MM.1S (cell line): ENCODE measurements around the gene RAB34.
A peak's percentile ranks its signal among the peaks of the same experiment; 100 is the strongest.

Experiments used
- DNase-seq: peaks from one replicate; pipeline ENCODE4 v3.0.0-alpha.2; 2015
- H2AFZ ChIP-seq: fragments of 300-600 bp; sonication (generic); 2 replicates; pipeline ENCODE4 v1.6.0; 2016; ENCODE audit warnings: antibody characterized with exemption, low read length
- H3F3A ChIP-seq: fragments of 300-600 bp; sonication (generic); 2 replicates; pipeline ENCODE4 v1.6.1; 2016; ENCODE audit warnings: mild to moderate bottlenecking, antibody characterized with exemption, low read length, moderate library complexity, mixed read lengths; ENCODE audit not compliant: insufficient read depth
- H3K27ac ChIP-seq: fragments of 300-600 bp; sonication (generic); 2 replicates; pipeline ENCODE4 v1.5.1; 2016; ENCODE audit warnings: mild to moderate bottlenecking, low read length
- H3K27me3 ChIP-seq: fragments of 300-600 bp; sonication (generic); replicated peaks from 2 replicates; pipeline ENCODE4 v1.6.0; 2016; ENCODE audit warnings: low read length; ENCODE audit not compliant: insufficient read depth
- H3K36me3 ChIP-seq: fragments of 300-600 bp; sonication (generic); replicated peaks from 2 replicates; pipeline ENCODE4 v1.6.1; 2016; ENCODE audit warnings: mild to moderate bottlenecking, low read length, mixed read lengths; ENCODE audit not compliant: insufficient read depth
- H3K4me1 ChIP-seq: fragments of 300-600 bp; sonication (generic); 2 replicates; pipeline ENCODE4 v1.6.1; 2016; ENCODE audit warnings: low read length, mixed read lengths
- H3K4me2 ChIP-seq: fragments of 300-600 bp; sonication (generic); 2 replicates; pipeline ENCODE4 v1.6.0; 2016; ENCODE audit warnings: low read depth, low read length
- H3K4me3 ChIP-seq: fragments of 300-600 bp; sonication (generic); 2 replicates; pipeline ENCODE4 v1.5.1; 2016; ENCODE audit warnings: low read length, mixed read lengths
- H3K79me2 ChIP-seq: fragments of 300-600 bp; sonication (generic); 2 replicates; pipeline ENCODE4 v1.6.1; 2016; ENCODE audit warnings: mixed run types, low read length, mixed read lengths
- H3K9ac ChIP-seq: fragments of 300-600 bp; sonication (generic); 2 replicates; pipeline ENCODE4 v1.6.1; 2016; ENCODE audit warnings: low read length, mixed read lengths
- H3K9me2 ChIP-seq: fragments of 300-600 bp; sonication (generic); replicated peaks from 2 replicates; pipeline ENCODE4 v1.6.1; 2016; ENCODE audit warnings: mild to moderate bottlenecking, low read length, mixed read lengths; ENCODE audit not compliant: insufficient read depth
- H3K9me3 ChIP-seq: fragments of 300-600 bp; sonication (generic); replicated peaks from 2 replicates; pipeline ENCODE4 v1.6.1; 2016; ENCODE audit warnings: mild to moderate bottlenecking, low read length, mixed read lengths; ENCODE audit not compliant: insufficient read depth
- H4K20me1 ChIP-seq: fragments of 300-600 bp; sonication (generic); 2 replicates; pipeline ENCODE4 v1.6.1; 2016; ENCODE audit warnings: mild to moderate bottlenecking, low read length, moderate library complexity, mixed read lengths; ENCODE audit not compliant: insufficient read depth
- CTCF ChIP-seq: fragments of 300-600 bp; sonication (generic); IDR thresholded peaks from 2 replicates; pipeline ENCODE4 v1.5.1; 2016; ENCODE audit warnings: antibody characterized with exemption, low read length, mixed read lengths
- EZH2 ChIP-seq: fragments of 300-600 bp; sonication (generic); optimal IDR thresholded peaks from 2 replicates; pipeline ENCODE3; 2017; ENCODE audit warnings: low read depth, mild to moderate bottlenecking, antibody characterized with exemption, low read length, mixed read lengths
- EZH2phosphoT487 ChIP-seq: fragments of 300-600 bp; sonication (generic); IDR thresholded peaks from 2 replicates; pipeline ENCODE4 v1.6.1; 2018; ENCODE audit warnings: antibody characterized with exemption, low read length

Gene RAB34

GRCh38 chr17:28746611-28747050 lies 29.0 kb upstream of the RAB34 start:
- Histone ChIP-seq H3K79me2 (peaks cover 38% of the 10 kb centered on the region), H3F3A (peaks cover 15% of the 10 kb centered on the region), H3K9me2 (no peaks in the 10 kb centered on the region), H3K4me1 (peaks cover 10% of the 10 kb centered on the region), H3K27ac (no peak overlapping the region), H4K20me1 (no peaks in the 10 kb centered on the region), H3K9ac (no peak overlapping the region), H3K4me3 (no peak overlapping the region), H3K4me2 (no peak overlapping the region), H2AFZ (no peak overlapping the region), H3K9me3 (no peaks in the 10 kb centered on the region), H3K27me3 (no peaks in the 10 kb centered on the region), H3K36me3 (no peaks in the 10 kb centered on the region)
- DNase-seq = no peak
- TF ChIP-seq CTCF (no peak), EZH2phosphoT487 (no peak), EZH2 (no peak)

GRCh38 chr17:28745786-28746411 lies 28.2 kb upstream of the RAB34 start:
- DNase-seq = no peak
- Histone ChIP-seq H3K9me3 (no peaks in the 10 kb centered on the region), H2AFZ (no peak overlapping the region), H3F3A (peaks cover 15% of the 10 kb centered on the region), H3K4me3 (peak overlapping the region; percentile 74), H3K9me2 (no peaks in the 10 kb centered on the region), H3K4me2 (peak overlapping the region; percentile 90), H3K36me3 (no peaks in the 10 kb centered on the region), H3K4me1 (peaks cover 17% of the 10 kb centered on the region), H3K27ac (no peak overlapping the region), H3K79me2 (peaks cover 38% of the 10 kb centered on the region), H3K27me3 (no peaks in the 10 kb centered on the region), H4K20me1 (no peaks in the 10 kb centered on the region), H3K9ac (peak overlapping the region; percentile 71; the same call in 1 of the 2 replicates)
- TF ChIP-seq EZH2 = no peak
- no peak for TF ChIP-seq CTCF
- no peak for TF ChIP-seq EZH2phosphoT487

DNA sequence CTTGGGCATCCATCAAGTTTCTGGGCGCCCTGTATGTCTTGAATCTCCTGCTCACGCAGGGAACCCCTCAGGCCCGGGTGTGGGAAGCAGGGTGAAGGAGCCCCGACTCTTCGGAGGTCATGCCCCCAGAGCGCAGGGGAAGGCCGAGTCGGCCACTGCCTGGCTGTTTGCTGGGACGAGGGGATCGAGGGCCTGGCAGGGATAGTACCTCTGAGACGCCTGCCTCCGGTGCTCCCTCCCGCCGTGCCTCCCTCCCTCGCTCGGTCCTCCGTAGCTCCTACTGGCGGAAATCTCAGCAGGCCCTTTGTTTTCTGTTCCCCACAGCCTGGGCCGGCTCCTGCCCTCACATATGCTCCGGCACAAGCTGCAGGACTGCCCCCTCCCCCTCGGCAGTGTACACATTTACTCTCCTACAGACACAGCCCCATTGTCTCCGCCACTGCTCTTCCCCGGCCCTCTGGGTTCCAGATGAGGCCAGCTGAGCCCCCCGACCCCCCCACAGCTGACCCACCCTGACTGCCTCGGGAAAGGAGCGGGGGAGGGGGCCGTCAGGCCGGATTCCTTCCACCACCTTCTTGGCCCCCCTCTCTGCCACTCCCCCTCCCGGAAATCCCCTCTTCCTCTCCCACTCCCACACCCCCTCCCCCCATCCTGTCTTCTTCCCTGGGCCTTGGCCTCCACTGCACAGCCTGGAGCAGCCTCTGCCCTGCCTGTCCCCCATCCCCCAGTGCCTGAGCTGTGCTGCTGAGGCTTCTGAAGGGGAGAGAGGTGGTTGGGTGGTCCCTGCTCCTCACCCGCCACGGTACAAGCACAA lies 27.5 kb upstream of the RAB34 start:
- TF ChIP-seq EZH2 = no peak
- no peak for TF ChIP-seq EZH2phosphoT487
- no peak for TF ChIP-seq CTCF
- peaks cover 38% of the 10 kb centered on the region for H3K79me2 ChIP-seq
- peak overlapping the region; percentile 14; the same call in 1 of the 2 replicates for H2AFZ ChIP-seq
- H3K9ac ChIP-seq = peak overlapping the region; percentile 71
- H3F3A ChIP-seq = peaks cover 13% of the 10 kb centered on the region
- peak overlapping the region; percentile 34; the same call in 1 of the 2 replicates for H3K27ac ChIP-seq
- peaks cover 18% of the 10 kb centered on the region for H3K4me1 ChIP-seq
- H3K4me3 ChIP-seq = peak overlapping the region; percentile 74
- no peaks in the 10 kb centered on the region for H4K20me1 ChIP-seq
- no peaks in the 10 kb centered on the region for H3K9me3 ChIP-seq
- H3K36me3 ChIP-seq = no peaks in the 10 kb centered on the region
- DNase-seq = peak; percentile 59
- H3K27me3 ChIP-seq = no peaks in the 10 kb centered on the region
- peak overlapping the region; percentile 90 for H3K4me2 ChIP-seq
- no peaks in the 10 kb centered on the region for H3K9me2 ChIP-seq
